Transverse colon (tissue), 4 donors: ENCODE results near the gene AHDC1. TPM values are rescaled to one million over a fixed set of nuclear protein-coding genes. Genes with fewer than 3 reads are reported as not detected.
A peak's percentile ranks its signal among the peaks of the same experiment; 100 is the strongest.

Experiments
- DNase-seq: peaks from one replicate; pipeline ENCODE4 v3.0.0-alpha.2; 2019
- H3K27ac ChIP-seq, 4 donors: fragments of 200-600 bp; sonication (generic); 2 replicates each; pipeline ENCODE4 v1.5.1; 2016 to 2018; ENCODE audit warnings: inconsistent platforms in 4 of 4
- H3K27me3 ChIP-seq: fragments of 200-600 bp; sonication (generic); 2 replicates; pipeline ENCODE4 v1.5.1; 2017; ENCODE audit warnings: inconsistent platforms
- H3K36me3 ChIP-seq, 4 donors: fragments of 200-600 bp; sonication (generic); 2 replicates each; pipeline ENCODE4 v1.5.1; 2017 to 2019; ENCODE audit warnings: inconsistent platforms in 4 of 4
- H3K4me1 ChIP-seq, 4 donors: fragments of 200-600 bp; sonication (generic); 2 replicates each; pipeline ENCODE4 v1.5.1; 2017 to 2020; ENCODE audit warnings: inconsistent platforms in 4 of 4
- H3K4me3 ChIP-seq, 4 donors: fragments of 200-600 bp; sonication (generic); 1 replicate in 1 of 4; 2 replicates in 3 of 4; pipeline versions ENCODE4 v1.5.1 to v1.6.1; 2017 to 2019; ENCODE audit warnings: inconsistent platforms in 4 of 4
- H3K9me3 ChIP-seq, 2 donors: fragments of 200-600 bp; sonication (generic); 2 replicates each; pipeline ENCODE4 v1.5.1; 2017 to 2019; ENCODE audit warnings: inconsistent platforms in 2 of 2
- EP300 ChIP-seq: sonication (generic); formaldehyde crosslinking; IDR thresholded peaks from one replicate; pipeline ENCODE4 v1.6.1; 2017; ENCODE audit warnings: antibody characterized with exemption, low read depth
- POLR2A ChIP-seq: fragments of 450-650 bp; IDR thresholded peaks from one replicate; pipeline ENCODE4 v1.6.1; 2016; ENCODE audit warnings: antibody characterized with exemption, mild to moderate bottlenecking, moderate library complexity
- POLR2AphosphoS5 ChIP-seq, 3 donors: sonication (generic); formaldehyde crosslinking; IDR thresholded peaks; one replicate each; pipeline ENCODE4 v1.6.1; 2016; ENCODE audit warnings: antibody characterized with exemption in 3 of 3
- WGBS, 2 donors: methylation state at CpG; one replicate each; pipeline ENCODE4 v1.1.5; 2018; ENCODE audit warnings: low coverage in 1 of 2; 5-methylcytosine and 5-hydroxymethylcytosine counted together
- in situ Hi-C, 4 donors: fragments of 200-750 bp; cut with MboI; loops; one replicate each; pipeline versions ENCODE4 v1.15.0 to v1.15.1; 2017; ENCODE audit warnings: low sequenced_read_pairs in 3 of 4, low pct_ligation_motif_present in 1 of 4, low pct_unique_long_range_greater_than_20kb in 1 of 4
- intact Hi-C: fragments of 100-400 bp; cut with DNase I; formaldehyde crosslinking; loops from one replicate; pipeline ENCODE4 v1.15.1; 2023; ENCODE audit warnings: low total_unique reads
- total RNA-seq, 4 donors: library from RNA; depleted of rRNA; stranded (reverse); fragments of >200 nt; gene quantifications; one replicate each; pipeline ENCODE4 v1.1.0, GENCODE V29; 2016
- TF ChIP-seq, protein P1 (sequence below), 5 experiments: fragments of 200-600 bp in 3 of 5; fragments of 450-650 bp in 2 of 5; sonication (generic) in 3 of 5; IDR thresholded peaks; 1 replicate in 2 of 5; 2 replicates in 3 of 5; pipeline ENCODE4 v1.5.1; 2016 to 2017; ENCODE audit warnings: antibody characterized with exemption in 5 of 5, inconsistent platforms in 3 of 5, mild to moderate bottlenecking in 2 of 5, moderate library complexity in 1 of 5

The AHDC1 gene
- total RNA-seq, 4 donors from 2014 or later: 11.7 to 34.4 (median 21.3) TPM

- intact Hi-C loops (no loop called here), in situ Hi-C loops (no loop called here)
- H3K9me3 ChIP-seq: no peaks in the 10 kb centered on the region
- no peaks in the 10 kb centered on the region for H3K36me3 ChIP-seq
- TF ChIP-seq EP300 (no peak), POLR2AphosphoS5 (IDR thresholded peaks at IDR 0.05) (no peak), POLR2A (no peak)
- TF ChIP-seq, protein P1, sequence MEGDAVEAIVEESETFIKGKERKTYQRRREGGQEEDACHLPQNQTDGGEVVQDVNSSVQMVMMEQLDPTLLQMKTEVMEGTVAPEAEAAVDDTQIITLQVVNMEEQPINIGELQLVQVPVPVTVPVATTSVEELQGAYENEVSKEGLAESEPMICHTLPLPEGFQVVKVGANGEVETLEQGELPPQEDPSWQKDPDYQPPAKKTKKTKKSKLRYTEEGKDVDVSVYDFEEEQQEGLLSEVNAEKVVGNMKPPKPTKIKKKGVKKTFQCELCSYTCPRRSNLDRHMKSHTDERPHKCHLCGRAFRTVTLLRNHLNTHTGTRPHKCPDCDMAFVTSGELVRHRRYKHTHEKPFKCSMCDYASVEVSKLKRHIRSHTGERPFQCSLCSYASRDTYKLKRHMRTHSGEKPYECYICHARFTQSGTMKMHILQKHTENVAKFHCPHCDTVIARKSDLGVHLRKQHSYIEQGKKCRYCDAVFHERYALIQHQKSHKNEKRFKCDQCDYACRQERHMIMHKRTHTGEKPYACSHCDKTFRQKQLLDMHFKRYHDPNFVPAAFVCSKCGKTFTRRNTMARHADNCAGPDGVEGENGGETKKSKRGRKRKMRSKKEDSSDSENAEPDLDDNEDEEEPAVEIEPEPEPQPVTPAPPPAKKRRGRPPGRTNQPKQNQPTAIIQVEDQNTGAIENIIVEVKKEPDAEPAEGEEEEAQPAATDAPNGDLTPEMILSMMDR (IDR thresholded peaks at IDR 0.05): no peak
- peaks cover 38 to 60% (median 50%) of the 10 kb centered on the region in 4 donors for H3K4me1 ChIP-seq
- DNase-seq: no peak
- peak overlapping the region; percentile 55 to 85 (median 65) for H3K27ac ChIP-seq
- no peaks in the 10 kb centered on the region for H3K27me3 ChIP-seq
- H3K4me3 ChIP-seq: no peak overlapping the region
- WGBS, 2 donors: 48% methylated on average over 5 of the region's 13 CpGs; no CpG with 5 or more reads in 1 of the 2 donors
Measured at GRCh38 chr1:27589841-27590426, 14.0 kb downstream of the AHDC1 start.

DNA sequence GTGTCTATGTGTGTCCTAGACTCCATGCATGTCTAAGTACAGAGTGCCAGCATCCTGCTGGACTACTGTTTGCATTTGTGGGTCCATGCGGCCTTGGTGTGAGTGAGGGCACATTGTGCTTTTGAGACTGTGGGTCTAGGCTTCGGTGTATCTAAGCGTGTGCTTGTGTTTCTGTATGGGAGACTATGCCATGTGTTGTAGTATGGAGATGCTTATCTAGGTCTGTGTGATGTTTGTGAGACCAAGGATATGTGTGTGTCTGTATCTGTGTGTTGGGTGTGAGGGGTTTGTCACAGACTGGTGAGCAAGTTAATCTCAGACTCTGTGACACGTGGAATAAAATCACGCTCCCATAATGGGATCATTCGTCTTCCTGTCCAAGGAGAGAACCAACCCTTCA is 14.5 kb downstream of the AHDC1 start:
- in situ Hi-C loops: no loop called here
- H3K4me3 ChIP-seq: no peak overlapping the region
- peak overlapping the region; percentile 55 to 85 (median 65) for H3K27ac ChIP-seq
- intact Hi-C loops: no loop called here
- no peaks in the 10 kb centered on the region for H3K9me3 ChIP-seq
- 77 to 81% methylated on average over 3 to 6 of the region's 6 CpGs for WGBS, 2 donors
- no peaks in the 10 kb centered on the region for H3K36me3 ChIP-seq
- TF ChIP-seq POLR2A (no peak), POLR2AphosphoS5 (IDR thresholded peaks at IDR 0.05) (no peak), EP300 (no peak)
- TF ChIP-seq, protein P1 (IDR thresholded peaks at IDR 0.05): no peak
- peaks cover 38 to 55% (median 48%) of the 10 kb centered on the region in 4 donors for H3K4me1 ChIP-seq
- no peak for DNase-seq
- H3K27me3 ChIP-seq: no peaks in the 10 kb centered on the region

DNA sequence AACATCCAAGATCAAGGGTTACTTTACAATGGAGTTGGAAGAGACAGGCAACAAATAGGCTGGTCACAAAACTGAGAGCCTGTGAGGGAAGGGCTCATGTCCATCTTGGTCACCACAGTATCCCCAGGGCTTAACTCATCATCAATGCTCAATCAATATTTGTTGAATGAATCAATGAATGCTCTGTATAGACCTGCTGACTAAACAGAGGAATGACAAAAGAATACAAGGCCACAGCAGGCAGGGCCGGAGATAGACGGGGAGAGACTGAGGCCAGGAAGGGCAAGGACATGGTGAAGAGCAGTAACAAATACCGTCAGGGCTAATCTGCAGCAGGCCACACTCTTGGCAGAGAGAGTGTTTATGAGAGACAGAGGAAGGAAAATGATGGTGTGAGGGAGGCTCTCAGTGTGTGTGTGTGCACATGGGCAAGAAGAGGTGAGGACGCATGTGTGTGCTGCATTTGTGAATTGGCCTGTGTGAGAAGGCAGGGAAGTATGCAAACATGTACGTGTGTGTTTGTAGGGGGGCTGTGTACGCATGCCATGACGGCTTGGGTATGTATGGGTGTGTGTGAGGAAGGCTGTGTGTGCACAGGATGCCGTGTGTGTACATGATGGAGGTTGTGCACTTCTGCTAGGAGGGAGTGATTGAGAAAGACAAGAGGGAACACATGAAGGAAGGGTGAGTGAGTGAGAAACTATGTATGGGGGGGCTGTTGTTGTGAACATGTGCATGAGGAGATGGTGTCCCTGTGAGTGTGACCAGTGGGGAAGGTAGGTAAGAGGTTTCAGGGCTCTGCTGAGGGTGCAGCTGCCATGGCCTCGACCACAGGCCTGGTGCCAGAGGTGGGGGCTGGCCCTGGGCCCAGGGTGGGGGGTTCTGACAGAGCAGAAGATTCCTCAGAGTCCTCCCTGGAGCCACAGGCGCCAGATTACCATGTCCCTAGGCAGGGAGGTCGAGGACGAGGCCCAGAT is 15.4 kb downstream of the AHDC1 start:
- TF ChIP-seq POLR2AphosphoS5 (IDR thresholded peaks at IDR 0.05) (peak in 1 of 3 donors; percentile 56), EP300 (no peak), POLR2A (no peak)
- TF ChIP-seq, protein P1 (IDR thresholded peaks at IDR 0.05): no peak
- Histone ChIP-seq H3K9me3 (no peaks in the 10 kb centered on the region), H3K27me3 (no peaks in the 10 kb centered on the region), H3K36me3 (no peaks in the 10 kb centered on the region), H3K4me1 (peaks cover 33 to 46% (median 40%) of the 10 kb centered on the region in 4 donors), H3K27ac (peak overlapping the region; percentile 55 to 85 (median 65)), H3K4me3 (no peak overlapping the region)
- DNase-seq: no peak
- 55 to 65% methylated on average over 8 to 12 of the region's 12 CpGs for WGBS, 2 donors
- in situ Hi-C loops: no loop called here
- intact Hi-C loops: no loop called here

DNA sequence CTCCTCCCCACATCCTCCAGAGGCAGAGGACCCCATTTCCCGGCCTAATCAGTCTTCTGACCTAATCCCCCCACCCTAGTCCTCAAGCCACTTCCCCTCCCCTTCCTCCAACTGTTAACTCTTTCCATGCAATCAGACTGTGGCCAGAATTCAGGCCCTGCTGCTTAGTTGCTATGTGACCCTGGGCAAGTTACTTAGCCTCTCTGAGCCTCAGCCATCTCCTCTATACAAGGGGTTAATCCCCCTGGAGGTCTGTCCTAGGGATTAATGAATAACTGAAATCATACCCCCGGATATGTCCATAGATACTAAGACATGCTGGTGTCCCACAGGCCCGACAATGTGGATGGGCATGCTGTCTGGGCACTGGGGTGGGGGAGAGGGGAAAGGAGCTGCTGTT is 18.3 kb downstream of the AHDC1 start:
- H3K36me3 ChIP-seq: no peaks in the 10 kb centered on the region
- in situ Hi-C loops (no loop called here), intact Hi-C loops (no loop called here)
- peaks cover 13 to 17% (median 15%) of the 10 kb centered on the region in 4 donors for H3K4me1 ChIP-seq
- DNase-seq: no peak
- H3K27me3 ChIP-seq: no peaks in the 10 kb centered on the region
- no peak overlapping the region for H3K4me3 ChIP-seq
- WGBS, 2 donors: 67 to 69% methylated on average over 1 to 3 of the region's 3 CpGs
- H3K27ac ChIP-seq: no peak overlapping the region
- H3K9me3 ChIP-seq: no peaks in the 10 kb centered on the region
- TF ChIP-seq POLR2AphosphoS5 (IDR thresholded peaks at IDR 0.05) (no peak), EP300 (no peak), POLR2A (no peak)
- TF ChIP-seq, protein P1 (IDR thresholded peaks at IDR 0.05): no peak
